ACHN (cell line): ENCODE results near the gene ANO2.

Experiments used
- DNase-seq: peaks from one replicate; pipeline ENCODE4 v3.0.0-alpha.2; 2015
- in situ Hi-C: cut with HindIII; loops from 2 replicates; pipeline ENCODE4 v1.10.0; 2017; ENCODE audit warnings: low sequenced_read_pairs, low pct_ligation_motif_present, low pct_unique_long_range_greater_than_20kb

Gene ANO2

GRCh38 chr12:5627053-5627630 lies 317.9 kb downstream of the ANO2 start:
- DNase-seq = no peak
- in situ Hi-C loops = no loop called here

GRCh38 chr12:5626151-5626550 lies 318.9 kb downstream of the ANO2 start:
- in situ Hi-C loops = no loop called here

GRCh38 chr12:5624486-5625272 lies 320.4 kb downstream of the ANO2 start:
- DNase-seq = no peak
- in situ Hi-C loops = no loop called here

More at GRCh38 chr12:5626151-5626550, 318.9 kb downstream of the ANO2 start:
- no peak for DNase-seq

GRCh38 chr12:5623411-5623810 lies 321.6 kb downstream of the ANO2 start:
- no peak for DNase-seq
- in situ Hi-C loops = no loop called here

GRCh38 chr12:5622280-5622679 lies 322.8 kb downstream of the ANO2 start:
- no peak for DNase-seq
- in situ Hi-C loops = no loop called here

- no peak for DNase-seq
- in situ Hi-C loops = no loop called here
Observed at GRCh38 chr12:5621329-5621728, 323.7 kb downstream of the ANO2 start.

GRCh38 chr12:5620896-5621295 lies 324.2 kb downstream of the ANO2 start:
- in situ Hi-C loops = no loop called here
- no peak for DNase-seq

GRCh38 chr12:5619628-5620027 lies 325.4 kb downstream of the ANO2 start:
- in situ Hi-C loops = no loop called here
- no peak for DNase-seq

- DNase-seq = no peak
- in situ Hi-C loops = no loop called here
Observed at GRCh38 chr12:5616854-5617253, 328.2 kb downstream of the ANO2 start.

GRCh38 chr12:5615760-5616159 lies 329.3 kb downstream of the ANO2 start:
- in situ Hi-C loops = no loop called here

GRCh38 chr12:5614256-5614655 lies 330.8 kb downstream of the ANO2 start:
- DNase-seq = no peak
- in situ Hi-C loops = no loop called here

More at GRCh38 chr12:5615760-5616159, 329.3 kb downstream of the ANO2 start:
- DNase-seq = no peak

- in situ Hi-C loops = no loop called here
- no peak for DNase-seq
Observed at GRCh38 chr12:5612556-5613410, 332.3 kb downstream of the ANO2 start.

GRCh38 chr12:5611162-5611561 lies 333.9 kb downstream of the ANO2 start:
- in situ Hi-C loops = no loop called here
- DNase-seq = no peak

- no peak for DNase-seq
- in situ Hi-C loops = no loop called here
Observed at GRCh38 chr12:5599378-5599777, 345.7 kb downstream of the ANO2 start.

- DNase-seq = no peak
- in situ Hi-C loops = no loop called here
Observed at GRCh38 chr12:5593998-5594397, 351.1 kb downstream of the ANO2 start.

GRCh38 chr12:5593086-5593485 lies 352.0 kb downstream of the ANO2 start:
- no peak for DNase-seq
- in situ Hi-C loops = no loop called here

GRCh38 chr12:5592310-5592709 lies 352.7 kb downstream of the ANO2 start:
- in situ Hi-C loops = no loop called here
- no peak for DNase-seq

GRCh38 chr12:5590316-5590715 lies 354.7 kb downstream of the ANO2 start:
- in situ Hi-C loops = no loop called here

GRCh38 chr12:5589054-5589453 lies 356.0 kb downstream of the ANO2 start:
- in situ Hi-C loops = no loop called here
- no peak for DNase-seq

More at GRCh38 chr12:5590316-5590715, 354.7 kb downstream of the ANO2 start:
- DNase-seq = no peak
